Kidney (tissue), 14 donors: ENCODE results near the gene PACS1. TPM values are rescaled to one million over a fixed set of nuclear protein-coding genes. Genes with fewer than 3 reads are reported as not detected.

Experiments
- DNase-seq, 5 donors: peaks; one replicate each; pipeline ENCODE4 v3.0.0-alpha.2; 2013 to 2020
- FAIRE-seq: peaks from 2 replicates; lab custom pipeline; 2012; peaks lifted over from hg19 to GRCh38; lab: Jason Lieb, UNC
- H3K27ac ChIP-seq, 2 donors: one replicate each; pipeline ENCODE4 v1.7.0; 2013; ENCODE audit warnings: low read depth in 2 of 2, low read length in 2 of 2, inconsistent platforms in 1 of 2
- H3K27me3 ChIP-seq: one replicate; pipeline ENCODE4 v1.7.1; 2013; ENCODE audit warnings: low read length, inconsistent platforms; ENCODE audit not compliant: control insufficient read depth, insufficient read depth
- H3K36me3 ChIP-seq, 3 donors: one replicate each; pipeline versions ENCODE4 v1.7.0 to v1.7.1; 2013; ENCODE audit warnings: low read length in 3 of 3, control low read depth in 1 of 3, inconsistent platforms in 1 of 3; ENCODE audit not compliant: insufficient read depth in 3 of 3, control insufficient read depth in 2 of 3
- H3K4me1 ChIP-seq, 3 donors: one replicate each; pipeline versions ENCODE4 v1.7.0 to v1.7.1; 2013; ENCODE audit warnings: low read length in 3 of 3, inconsistent platforms in 1 of 3, low read depth in 1 of 3; ENCODE audit not compliant: control insufficient read depth in 2 of 3, insufficient read depth in 2 of 3
- H3K4me3 ChIP-seq, 3 donors: one replicate each; pipeline versions ENCODE4 v1.7.0 to v1.8.1; 2013; ENCODE audit warnings: low read length in 3 of 3, control low read depth in 1 of 3, inconsistent platforms in 1 of 3
- H3K9ac ChIP-seq, 3 donors: one replicate each; pipeline versions ENCODE4 v1.7.0 to v1.7.1; 2013; ENCODE audit warnings: low read length in 3 of 3, control low read depth in 1 of 3, inconsistent platforms in 1 of 3
- H3K9me3 ChIP-seq, 3 donors: one replicate each; pipeline versions ENCODE4 v1.7.0 to v1.7.1; 2013; ENCODE audit warnings: low read length in 3 of 3, control low read depth in 1 of 3, inconsistent platforms in 1 of 3; ENCODE audit not compliant: control insufficient read depth in 2 of 3, insufficient read depth in 1 of 3
- CTCF ChIP-seq: IDR thresholded peaks from 3 replicates; pipeline ENCODE4 v1.5.1; 2012; ENCODE audit warnings: mild to moderate bottlenecking, moderate library complexity, borderline replicate concordance; ENCODE audit not compliant: insufficient read depth; ENCODE audit errors: extremely low read depth
- intact Hi-C: fragments of 100-400 bp; cut with DNase I; formaldehyde crosslinking; loops from one replicate; pipeline ENCODE4 v1.11.1; 2022
- polyA plus RNA-seq: library from polyadenylated mRNA; stranded (reverse); fragments of 350-450 nt; fragmentation: Illumina TruSeq; extraction: RNeasy Lipid Tissue Mini Kit (QIAGEN cat#74804); gene quantifications from one replicate; pipeline ENCODE4 v1.2.3, GENCODE V29; 2014; ENCODE audit warnings: low read depth, low replicate concordance; ENCODE audit not compliant: insufficient read depth
- total RNA-seq: library from RNA; stranded (reverse); fragmentation: NEBNext Ultra II Directional; extraction: Animal tissue kit (Norgen Biotek cat#: 25700); gene quantifications from one replicate; pipeline ENCODE4 v1.2.1, GENCODE V29; 2021
- donor health status: control.
- donor health status: control.
- donor health status: control.
- donor health status: control.
- donor health status: control.
- donor health status: DM: yes; HTN: yes; CAD: no.
- donor health status: Normal renal cell carcinoma (clear cell type).

The PACS1 gene
- total and polyA plus RNA-seq, 2 donors from 2014 or later, result 23.7 to 91.8 TPM

- no peak for TF ChIP-seq CTCF
- H3K4me1 ChIP-seq, result peaks cover 0 to 12% (median 6%) of the 10 kb centered on the region in 3 donors
- peak in 2 of 5 donors; percentile 24 to 43 for DNase-seq
- no peak for FAIRE-seq
- no peak overlapping the region for H3K4me3 ChIP-seq
- no peaks in the 10 kb centered on the region for H3K27me3 ChIP-seq
- no peaks in the 10 kb centered on the region for H3K36me3 ChIP-seq
- no peak overlapping the region for H3K27ac ChIP-seq
- no peaks in the 10 kb centered on the region for H3K9me3 ChIP-seq
- H3K9ac ChIP-seq, result no peak overlapping the region
- intact Hi-C loops, result no loop called here
These were observed 13.1 kb downstream of the PACS1 start for GRCh38 chr11:66082946-66083698.

- Histone ChIP-seq H3K36me3 (no peaks in the 10 kb centered on the region), H3K4me1 (peaks cover 0 to 12% (median 6%) of the 10 kb centered on the region in 3 donors), H3K9me3 (no peaks in the 10 kb centered on the region), H3K4me3 (no peak overlapping the region), H3K9ac (no peak overlapping the region), H3K27me3 (no peaks in the 10 kb centered on the region), H3K27ac (no peak overlapping the region)
- intact Hi-C loops, result no loop called here
- FAIRE-seq, result no peak
- DNase-seq, result no peak
- TF ChIP-seq CTCF, result no peak
These were observed 13.7 kb downstream of the PACS1 start for GRCh38 chr11:66083767-66084166.

GRCh38 chr11:66084821-66085475 is 14.9 kb downstream of the PACS1 start:
- no peak overlapping the region for H3K4me3 ChIP-seq
- no peak overlapping the region for H3K27ac ChIP-seq
- peaks cover 0 to 12% (median 6%) of the 10 kb centered on the region in 3 donors for H3K4me1 ChIP-seq
- TF ChIP-seq CTCF, result no peak
- DNase-seq (no peak), FAIRE-seq (no peak)
- intact Hi-C loops, result no loop called here
- H3K9ac ChIP-seq, result no peak overlapping the region
- no peaks in the 10 kb centered on the region for H3K27me3 ChIP-seq
- no peaks in the 10 kb centered on the region for H3K9me3 ChIP-seq
- H3K36me3 ChIP-seq, result no peaks in the 10 kb centered on the region
